ENCODE results near the gene DOK4.

DNA sequence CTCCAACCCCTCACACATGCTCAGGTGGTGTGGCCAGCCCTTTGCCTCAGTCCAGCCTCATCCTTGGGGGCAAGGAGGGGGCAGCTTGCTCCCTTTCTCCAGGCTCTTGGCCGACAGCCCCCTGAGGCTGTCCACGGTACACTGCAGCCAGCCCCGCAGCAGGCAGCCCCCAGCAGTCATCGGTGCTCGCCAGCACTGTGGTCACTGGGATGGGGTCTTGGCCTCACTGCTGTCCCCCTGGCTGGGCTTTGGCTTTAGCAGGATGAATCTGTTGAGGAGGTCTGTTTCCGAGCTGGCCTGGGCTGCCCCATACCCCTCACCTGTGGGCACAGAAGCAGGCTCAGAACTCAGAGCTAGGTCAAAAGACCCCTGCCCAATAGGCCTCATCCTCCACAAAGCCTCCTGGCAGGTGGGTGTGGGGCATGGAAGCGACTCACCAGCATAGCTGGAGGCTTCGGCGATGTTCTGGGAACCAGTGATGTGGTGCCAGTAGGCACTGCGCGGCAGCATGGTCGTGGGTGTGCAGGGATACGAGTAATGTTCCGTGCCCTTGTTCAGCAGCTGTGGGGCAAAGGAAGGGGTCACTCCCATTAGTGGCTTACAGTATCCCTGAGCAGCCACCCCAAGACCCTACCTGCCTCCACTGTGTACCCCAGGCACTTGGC, 13.0 kb downstream of the DOK4 start:
- TF ChIP-seq, protein P1, sequence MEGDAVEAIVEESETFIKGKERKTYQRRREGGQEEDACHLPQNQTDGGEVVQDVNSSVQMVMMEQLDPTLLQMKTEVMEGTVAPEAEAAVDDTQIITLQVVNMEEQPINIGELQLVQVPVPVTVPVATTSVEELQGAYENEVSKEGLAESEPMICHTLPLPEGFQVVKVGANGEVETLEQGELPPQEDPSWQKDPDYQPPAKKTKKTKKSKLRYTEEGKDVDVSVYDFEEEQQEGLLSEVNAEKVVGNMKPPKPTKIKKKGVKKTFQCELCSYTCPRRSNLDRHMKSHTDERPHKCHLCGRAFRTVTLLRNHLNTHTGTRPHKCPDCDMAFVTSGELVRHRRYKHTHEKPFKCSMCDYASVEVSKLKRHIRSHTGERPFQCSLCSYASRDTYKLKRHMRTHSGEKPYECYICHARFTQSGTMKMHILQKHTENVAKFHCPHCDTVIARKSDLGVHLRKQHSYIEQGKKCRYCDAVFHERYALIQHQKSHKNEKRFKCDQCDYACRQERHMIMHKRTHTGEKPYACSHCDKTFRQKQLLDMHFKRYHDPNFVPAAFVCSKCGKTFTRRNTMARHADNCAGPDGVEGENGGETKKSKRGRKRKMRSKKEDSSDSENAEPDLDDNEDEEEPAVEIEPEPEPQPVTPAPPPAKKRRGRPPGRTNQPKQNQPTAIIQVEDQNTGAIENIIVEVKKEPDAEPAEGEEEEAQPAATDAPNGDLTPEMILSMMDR (conservative IDR thresholded peaks at IDR 0.05; ENCODE audit: low read length) = no peak
- TF ChIP-seq EZH2phosphoT487 (IDR thresholded peaks at IDR 0.05; ENCODE audit: borderline replicate concordance) = no peak
